GM19240 (cell line): ENCODE data around the gene RNF112.
A peak's percentile ranks its signal among the peaks of the same experiment; 100 is the strongest.
"Not testable (repeated sequence)": the region's sequence is repeated elsewhere in the genome, so short reads cannot be mapped to it uniquely, and the experiment has no call there.

Experiments
- DNase-seq: peaks from one replicate; pipeline ENCODE4 v3.0.0; 2011; ENCODE audit warnings: low spot score; ENCODE audit not compliant: insufficient read length

Gene RNF112

DNA sequence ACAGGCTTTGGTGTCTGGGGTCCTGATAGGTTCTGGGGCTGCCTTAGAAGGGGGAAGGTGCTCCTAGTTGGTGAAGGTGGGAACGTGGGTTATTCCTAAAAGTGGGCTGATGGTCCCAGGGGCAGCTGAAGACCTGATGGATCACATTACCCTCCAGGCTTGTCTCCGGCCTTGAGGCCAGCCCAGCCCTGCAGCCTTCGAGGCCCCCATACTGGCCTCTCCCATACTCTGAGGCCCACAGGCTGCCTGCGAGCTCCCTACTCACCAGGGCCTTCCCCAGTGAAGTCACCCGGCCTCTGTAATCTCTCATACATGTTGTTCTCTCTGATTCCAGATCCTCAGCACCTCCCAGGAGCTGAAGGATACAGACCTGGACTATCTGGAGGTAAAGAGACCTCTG is 2.7 kb downstream of the RNF112 start:
- DNase-seq, result no peak

DNA sequence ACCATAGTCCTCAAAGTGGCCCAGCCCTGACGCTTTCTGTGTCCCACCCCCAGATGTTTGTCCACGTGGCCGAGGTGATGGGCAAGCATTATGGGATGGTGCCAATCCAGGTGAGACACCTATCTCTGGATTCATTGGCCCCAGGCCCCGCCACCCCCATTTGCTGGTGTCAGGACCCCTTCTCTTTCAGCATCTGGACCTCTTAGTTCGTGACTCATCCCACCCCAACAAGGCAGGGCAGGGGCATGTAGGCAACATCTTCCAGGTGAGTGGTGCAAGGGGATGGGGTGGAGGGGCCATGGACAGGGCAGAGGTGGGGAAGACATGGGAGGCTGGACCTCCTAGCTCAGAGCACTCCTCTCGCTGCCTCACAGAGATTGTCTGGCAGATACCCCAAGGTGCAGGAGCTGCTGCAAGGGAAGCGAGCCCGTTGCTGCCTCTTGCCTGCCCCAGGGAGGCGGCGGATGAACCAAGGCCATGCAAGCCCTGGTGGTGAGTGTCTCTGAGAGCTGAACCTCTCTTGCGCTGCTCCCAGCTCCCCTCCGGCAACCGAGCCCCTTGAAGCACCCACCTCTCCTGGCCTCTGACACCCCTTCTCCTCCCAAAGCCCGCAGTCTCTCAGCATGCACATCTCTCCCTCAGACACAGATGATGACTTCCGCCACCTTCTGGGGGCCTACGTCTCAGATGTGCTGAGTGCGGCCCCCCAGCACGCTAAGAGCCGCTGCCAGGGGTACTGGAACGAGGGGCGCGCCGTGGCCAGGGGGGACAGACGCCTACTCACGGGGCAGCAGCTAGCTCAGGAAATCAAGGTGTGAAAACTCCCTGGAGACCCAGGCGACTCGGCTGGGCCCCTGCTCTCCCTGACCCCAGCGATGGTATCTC is 3.6 kb downstream of the RNF112 start:
- no peak for DNase-seq

DNA sequence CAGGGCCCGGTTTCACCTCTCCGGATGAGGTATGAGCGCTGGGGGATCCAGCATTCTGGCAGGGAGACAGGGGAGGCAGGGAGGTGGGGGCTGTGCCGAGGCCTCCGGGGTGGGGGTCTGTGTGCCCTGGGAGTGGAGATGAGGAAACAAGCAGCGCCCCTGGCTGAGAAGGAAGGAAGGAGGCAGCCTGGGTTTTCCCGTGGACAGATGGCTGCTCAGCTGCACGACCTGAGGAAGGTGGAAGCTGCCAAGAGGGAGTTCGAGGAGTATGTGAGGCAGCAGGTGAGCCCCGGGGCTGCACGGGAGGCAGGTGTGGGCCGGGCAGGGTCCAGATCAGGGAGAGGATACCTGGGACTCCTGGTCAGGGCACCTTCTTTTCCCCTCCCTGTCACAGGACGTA is 4.3 kb downstream of the RNF112 start:
- DNase-seq, result no peak

DNA sequence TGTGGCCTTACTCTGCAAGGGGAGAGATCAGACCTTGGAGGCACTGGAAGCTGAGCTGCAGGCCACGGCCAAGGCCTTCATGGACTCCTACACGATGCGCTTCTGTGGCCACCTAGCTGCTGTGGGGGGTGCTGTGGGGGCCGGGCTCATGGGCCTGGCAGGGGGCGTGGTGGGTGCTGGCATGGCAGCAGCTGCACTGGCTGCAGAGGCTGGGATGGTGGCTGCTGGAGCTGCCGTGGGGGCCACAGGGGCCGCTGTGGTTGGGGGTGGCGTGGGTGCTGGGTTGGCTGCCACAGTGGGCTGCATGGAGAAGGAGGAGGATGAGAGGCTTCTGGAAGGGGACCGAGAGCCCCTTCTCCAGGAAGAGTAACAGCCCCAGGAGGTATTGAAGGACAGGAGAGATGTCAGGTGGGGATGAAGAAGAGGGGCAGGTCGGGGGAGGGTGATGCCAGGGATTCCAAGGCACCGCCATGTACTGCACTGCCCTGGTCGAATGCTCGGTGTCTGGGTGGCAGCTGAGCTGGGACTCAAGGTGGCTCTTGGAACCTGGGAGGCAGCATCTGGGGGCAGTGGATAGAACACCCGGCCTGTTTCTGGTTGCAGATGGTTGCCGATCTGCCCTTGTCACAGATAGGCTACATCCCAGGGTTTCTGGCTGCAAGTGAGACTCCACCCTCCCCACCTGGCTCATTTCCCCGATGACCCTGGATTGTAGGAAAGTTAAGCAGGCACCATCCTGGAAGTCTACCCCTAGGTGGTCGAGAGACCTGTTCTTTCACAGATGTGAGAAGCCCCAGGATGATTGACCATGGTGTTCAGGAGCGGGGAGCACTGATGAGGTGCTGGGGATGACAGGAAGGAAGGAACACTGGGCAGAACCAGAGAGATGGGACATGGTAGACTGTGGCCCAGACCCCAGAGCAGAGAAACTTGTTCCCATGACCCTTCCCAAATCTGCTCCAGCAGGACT is 5.1 kb downstream of the RNF112 start:
- no peak for DNase-seq

DNA sequence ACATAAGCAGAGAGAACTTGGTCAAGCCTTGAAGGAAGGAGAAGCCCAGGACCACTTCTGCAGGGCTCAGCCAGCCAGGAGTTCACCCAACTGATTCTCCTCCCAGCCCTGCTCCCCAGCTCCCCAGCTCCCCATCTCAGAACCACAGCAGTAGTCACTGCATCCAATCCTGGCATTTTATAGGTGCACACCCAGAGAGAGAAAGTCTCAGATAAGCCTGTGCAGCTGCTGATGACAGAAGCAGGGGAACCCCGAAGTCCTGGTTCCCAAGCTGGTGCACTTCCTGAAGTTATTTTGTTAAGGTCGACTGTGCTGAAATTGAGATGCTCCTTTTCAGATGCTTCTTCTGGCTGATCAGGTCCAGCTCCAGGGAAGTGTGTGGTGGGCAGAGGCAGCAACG is 6.6 kb downstream of the RNF112 start:
- no peak for DNase-seq

DNA sequence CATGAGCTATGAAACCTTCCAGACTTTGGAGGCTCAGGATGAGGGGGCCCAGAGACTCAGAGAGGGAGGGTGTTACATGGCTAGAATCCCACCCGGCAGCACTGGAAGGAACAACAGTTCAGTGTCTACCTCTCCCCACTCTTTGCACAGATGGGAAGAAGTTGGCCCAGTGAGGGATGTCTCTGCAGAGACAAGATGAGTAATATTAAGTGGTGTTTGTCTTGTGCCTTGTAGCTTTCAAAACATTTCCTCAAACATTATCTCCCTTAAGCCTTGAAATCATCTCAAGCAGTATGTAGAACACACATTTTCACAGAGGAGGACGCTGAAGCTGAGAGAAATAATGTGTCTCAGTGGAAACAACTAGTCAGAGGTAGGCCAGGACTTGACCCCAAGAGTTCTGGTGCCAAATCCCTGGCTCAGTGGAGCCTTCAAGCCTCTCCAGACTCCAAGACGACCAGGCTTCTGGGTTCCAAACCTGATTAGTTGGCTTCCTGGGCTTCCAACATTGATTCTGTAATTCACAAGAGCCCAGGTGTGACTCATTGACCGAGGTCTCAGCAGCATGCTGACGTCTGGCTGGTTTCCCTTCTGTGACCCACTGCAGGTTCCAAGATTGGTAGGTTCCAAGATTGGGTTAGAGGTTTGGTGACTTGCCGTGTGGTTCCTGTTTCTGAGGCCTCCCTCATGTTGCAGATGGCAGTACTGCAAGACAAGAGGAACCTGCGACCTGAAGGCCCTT is 7.4 kb downstream of the RNF112 start:
- DNase-seq, result no peak

DNA sequence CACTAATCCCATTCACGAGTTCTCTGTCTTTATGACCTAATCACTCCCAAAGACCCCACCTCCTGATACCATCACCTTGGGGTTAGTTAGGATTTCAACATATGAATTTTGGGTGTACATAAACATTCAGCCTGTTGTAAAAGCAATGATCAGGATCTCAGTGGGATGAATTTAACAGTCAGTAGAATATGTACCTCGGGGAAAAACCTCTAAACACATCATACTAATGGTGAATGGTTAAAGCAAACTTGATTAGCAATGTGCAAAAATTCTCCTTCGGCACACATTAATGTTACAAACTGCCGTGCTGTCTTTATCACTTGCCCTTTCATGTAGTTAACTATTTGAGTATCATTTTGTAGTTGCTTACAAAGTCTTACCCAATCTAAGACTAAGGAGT is 10.2 kb downstream of the RNF112 start:
- DNase-seq, result no peak

DNA sequence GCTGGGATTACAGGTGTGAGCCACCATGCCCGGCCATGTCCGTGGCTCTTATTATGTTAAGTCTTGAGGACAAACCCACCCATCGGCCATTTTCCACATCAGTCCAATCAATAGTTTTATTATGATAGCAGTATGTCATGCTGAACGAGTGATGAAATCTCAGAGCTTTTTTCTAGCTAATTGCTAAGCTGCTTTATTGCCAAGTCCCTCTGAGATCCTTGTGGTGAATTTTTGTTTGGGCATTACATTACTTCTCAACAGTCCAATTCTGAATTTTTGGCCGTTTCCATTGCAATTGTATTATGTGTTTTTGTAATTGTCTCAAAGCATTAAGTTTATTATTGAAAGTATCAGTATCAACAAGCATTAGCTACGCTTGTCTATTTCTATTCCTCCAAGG is 10.9 kb downstream of the RNF112 start:
- DNase-seq, result no peak

DNA sequence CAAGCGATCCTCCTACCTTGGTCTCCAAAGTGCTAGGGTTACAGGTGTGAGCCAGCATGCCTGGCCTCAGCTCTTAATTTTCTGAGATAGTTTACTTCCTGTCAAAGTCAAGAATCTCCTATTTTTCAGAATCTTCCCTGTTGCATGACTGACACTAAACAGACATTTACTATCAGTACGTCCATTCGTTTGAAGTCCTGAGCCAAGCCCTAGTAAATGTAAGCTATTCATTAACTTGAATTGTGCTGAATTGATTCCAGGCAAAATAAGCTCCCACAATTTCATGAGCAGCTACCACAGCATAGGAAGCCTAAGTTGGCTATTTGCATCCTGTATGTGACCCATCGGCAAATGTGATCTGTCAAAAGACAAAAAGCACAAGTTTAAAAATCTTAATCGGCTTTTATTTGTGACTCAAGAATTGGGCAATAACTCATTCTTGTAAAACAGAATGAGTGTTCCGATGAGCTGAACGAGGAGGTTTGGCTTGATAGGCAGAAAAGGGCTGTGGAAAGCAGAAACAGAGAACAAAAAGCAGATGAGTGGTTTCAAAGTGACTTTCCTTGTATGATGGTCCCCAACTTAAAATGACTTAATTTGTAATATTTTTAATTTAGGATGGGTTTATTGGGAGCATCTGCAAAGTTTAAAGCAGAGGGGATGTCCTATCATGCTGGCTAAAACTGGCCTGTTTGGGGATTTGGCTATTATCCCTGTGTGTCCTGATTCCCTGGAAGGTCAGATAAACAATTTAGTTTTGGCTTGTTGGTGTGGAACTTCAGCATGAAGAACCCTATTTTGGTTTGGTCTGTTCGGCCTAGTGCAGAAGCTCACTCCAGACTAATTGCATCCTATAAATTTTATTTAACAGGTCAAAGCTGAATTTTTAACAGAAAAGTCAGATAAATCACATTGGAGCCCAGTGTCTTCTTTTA is 14.2 kb downstream of the RNF112 start:
- no peak for DNase-seq

DNA sequence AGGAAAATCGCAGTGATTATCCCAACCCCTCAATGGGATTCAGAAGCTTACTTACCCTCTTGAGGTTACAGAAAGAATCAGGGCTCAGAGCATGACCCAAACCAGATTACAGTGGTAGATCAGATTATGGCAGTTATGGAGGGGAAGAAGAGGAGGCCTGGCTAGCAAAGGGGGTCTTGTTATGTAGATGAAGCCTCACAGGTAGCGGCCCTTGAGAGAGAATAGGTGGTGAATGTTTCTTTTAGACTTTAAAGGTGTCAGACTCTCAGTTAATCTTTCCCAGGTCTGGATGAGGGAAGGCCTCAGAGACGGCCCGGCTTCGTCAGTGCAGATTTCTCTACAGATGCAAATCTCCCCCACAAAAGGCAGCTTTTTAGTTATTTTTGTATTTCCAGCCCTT is 15.6 kb downstream of the RNF112 start:
- DNase-seq, result no peak

DNA sequence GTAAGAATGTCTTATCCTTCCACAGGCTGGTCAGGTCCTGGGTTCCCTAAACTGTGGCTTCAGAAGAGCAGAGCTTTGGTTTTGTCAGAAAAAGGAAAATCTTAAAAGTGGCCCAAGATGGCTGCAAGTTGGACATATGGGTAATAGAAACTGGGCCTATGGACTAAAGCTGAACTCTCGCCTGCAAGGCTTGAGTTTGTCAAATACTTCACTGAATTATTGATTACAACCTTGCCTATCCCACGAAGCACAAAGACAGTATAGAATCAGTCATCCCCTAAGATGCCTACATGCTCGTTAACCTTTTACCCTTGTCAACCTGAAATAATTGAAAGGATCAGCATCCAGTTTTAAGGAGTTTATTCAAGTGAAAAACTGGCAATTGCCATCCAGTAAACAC is 20.7 kb downstream of the RNF112 start:
- no peak for DNase-seq

DNA sequence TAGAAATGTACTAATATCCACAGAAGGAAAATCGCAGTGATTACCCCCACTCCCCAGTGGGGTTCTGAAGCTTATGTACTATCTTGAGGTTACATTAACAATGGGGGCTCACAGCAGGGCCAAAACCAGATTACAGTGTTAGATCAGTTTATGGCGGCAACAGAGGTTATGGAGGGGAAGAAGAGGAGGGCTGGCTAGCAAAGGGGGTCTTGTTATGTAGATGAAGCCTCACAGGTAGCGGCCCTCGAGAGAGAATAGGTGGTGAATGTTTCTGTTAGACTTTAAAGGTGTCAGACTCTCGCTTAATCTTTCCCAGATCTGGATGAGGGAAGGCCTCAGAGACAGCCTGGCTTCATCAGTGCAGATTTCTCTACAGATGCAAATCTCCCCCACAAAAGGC is 22.2 kb downstream of the RNF112 start:
- no peak for DNase-seq

DNA sequence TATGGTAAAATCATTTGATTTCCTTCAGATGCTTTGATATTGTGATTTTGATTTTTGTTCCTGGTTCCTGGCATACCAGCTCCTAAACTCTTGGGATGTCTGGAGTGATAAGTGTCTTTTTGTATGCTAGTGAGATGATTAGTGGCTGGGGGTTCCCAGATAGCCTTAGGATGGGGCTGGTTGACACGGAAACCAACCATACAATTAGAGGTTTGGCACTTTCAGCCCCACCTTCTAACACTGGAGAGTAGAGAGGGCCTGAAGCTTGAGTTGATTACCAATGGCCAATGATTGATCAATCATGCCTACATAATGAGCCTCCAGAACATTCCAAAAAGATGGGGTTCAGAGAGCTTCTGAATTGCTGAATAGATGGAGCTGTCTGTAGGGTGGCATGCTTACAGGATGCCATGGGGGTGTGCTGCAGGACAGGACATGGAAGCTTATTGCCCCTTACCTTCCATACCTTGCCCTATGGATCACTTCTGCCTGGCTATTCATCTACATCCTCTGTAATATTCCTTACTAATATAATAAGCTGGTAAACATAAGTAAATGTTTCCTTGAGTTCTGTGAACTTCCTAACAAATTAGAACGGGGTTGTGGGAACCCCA is 22.8 kb downstream of the RNF112 start:
- DNase-seq, result no peak

DNA sequence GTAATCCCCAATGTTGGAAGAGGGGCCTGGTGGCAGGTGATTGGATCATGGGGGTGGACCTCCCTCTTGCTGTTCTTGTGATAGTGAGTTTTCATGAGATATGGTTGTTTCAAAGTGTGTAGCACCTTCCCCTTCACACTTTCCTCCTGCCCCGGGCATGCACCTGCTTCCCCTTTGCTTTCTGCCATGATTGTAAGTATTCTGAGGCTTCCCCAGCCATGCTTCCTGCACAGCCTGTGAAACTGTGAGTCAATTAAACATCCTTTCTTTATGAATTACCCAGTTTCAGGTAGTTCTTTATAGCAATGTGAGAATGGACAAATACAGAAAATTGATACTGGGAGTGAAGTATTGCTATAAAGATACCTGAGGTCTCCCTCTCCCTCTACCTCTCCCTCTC is 29.4 kb downstream of the RNF112 start:
- DNase-seq, result no peak

DNA sequence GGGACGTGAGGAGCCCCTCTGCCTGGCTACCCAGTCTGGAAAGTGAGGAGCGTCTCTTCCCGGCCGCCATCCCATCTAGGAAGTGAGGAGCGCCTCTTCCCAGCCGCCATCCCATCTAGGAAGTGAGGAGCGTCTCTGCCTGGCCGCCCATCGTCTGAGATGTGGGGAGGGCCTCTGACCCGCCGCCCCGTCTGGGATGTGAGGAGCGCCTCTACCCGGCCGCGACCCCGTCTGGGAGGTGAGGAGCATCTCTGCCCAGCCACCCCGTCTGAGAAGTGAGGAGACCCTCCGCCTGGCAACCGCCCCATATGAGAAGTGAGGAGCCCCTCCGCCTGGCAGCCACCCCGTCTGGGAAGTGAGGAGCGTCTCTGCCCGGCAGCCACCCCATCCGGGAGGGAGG is 30.3 kb downstream of the RNF112 start:
- not testable (repeated sequence) for DNase-seq

DNA sequence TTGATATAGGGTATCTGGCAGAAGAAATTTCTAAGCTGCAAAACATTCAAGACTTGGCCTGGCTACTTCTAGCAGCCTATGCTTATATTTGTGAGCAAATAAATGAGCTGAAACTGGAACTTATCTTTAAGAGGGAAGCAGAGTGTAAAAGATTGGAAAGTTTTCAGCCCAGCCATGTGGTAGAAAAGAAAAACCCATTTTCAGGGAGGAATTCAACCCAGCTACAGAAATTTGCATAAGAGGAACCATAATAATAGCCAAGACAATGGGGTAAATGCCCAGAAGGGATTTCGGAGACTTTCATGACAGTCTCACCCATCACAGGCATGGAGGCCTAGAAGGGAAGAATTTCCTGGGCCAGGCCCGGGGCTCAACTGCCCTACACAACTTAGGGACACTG is 31.7 kb downstream of the RNF112 start:
- no peak for DNase-seq

DNA sequence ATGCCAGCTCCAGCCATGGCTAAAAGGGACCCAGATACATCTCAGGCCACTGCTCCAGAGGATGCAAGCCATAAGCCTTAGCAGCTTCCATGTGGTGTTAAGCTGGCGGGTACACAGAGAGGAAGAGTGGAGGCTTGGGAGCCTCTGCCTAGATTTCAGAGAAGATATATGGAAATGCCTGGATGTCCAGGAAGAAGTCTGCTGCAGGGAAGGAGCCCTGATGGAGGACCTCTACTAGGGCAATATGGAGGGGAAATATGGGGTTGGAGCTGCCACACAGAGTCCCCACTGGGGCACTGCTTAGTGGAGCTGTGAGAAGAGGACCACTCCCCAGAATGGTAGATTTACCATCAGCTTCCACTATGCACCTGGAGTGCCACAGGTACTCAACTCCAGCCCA is 32.1 kb downstream of the RNF112 start:
- DNase-seq, result no peak

DNA sequence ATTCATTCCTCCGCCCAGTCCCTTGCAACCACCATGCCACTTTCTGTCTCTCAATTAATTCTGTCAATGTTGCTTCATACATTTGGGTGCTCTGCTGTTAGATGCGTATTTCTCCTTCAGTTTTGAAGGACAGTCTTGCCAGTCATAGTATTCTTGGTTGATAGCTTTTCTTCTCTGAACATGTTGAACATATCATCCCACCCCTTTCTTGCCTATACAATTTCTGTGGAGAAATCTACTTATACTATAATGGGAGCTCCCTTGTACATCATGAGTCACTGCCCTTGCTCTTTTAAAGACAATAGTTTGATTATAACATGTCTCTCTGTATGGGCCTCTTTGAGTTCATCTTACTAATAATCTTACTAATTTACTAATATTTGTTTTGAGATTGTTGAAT is 34.1 kb downstream of the RNF112 start:
- no peak for DNase-seq

DNA sequence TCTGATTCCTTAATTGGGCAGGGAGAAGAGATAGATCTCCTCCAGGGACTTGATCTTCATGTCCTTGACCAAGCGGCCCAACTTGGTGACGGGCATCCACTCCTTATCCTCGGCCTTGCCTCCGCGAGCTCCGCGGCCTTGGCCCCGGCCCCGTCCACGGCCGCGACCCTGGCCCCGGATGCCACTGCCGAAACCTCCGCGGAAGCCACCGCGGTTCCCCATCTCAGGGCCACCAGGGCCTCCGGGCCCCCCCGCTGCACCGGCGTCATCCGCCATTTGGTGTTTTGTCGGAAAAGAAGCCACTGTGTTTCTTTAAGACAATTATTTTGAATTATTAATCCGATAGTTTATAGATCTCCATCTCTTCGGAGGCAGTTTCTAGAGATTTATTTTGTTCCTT is 35.5 kb downstream of the RNF112 start:
- DNase-seq, result not testable (repeated sequence)

DNA sequence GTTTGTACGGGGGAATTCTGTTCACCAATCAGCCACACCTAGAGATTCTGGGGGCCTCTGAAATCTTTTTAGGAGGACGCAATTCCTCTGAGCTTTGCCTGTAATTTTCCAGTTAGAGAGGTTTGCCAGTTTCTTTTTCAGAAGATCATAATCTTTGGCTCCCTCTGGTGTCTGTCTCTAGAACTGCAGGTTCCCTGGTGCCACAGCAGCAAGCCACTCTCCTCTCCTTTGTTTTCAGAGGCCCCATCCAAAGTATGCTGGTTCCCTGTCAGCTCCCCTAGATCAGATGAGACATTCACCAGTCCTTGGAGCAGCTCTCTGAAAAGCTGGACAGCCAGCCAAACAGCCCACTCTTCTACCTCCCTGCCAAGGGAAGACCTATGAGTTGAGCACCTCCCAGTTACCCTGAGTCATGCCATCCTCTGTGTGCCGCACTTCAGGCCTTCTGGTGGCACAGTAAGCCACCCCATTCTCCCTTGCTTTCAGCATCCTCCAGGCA is 36.1 kb downstream of the RNF112 start:
- peak; percentile 67 for DNase-seq
